PFSK-1 (cell line): Measurements from ENCODE around the gene MCF2.

Experiments
- FOXP2 ChIP-seq: optimal IDR thresholded peaks from 2 replicates; pipeline ENCODE3; 2011; ENCODE audit warnings: borderline replicate concordance, control low read depth, inconsistent platforms; ENCODE audit not compliant: insufficient read depth; ENCODE audit errors: extremely low read length, extremely low read depth
- POLR2AphosphoS5 ChIP-seq: IDR thresholded peaks from 2 replicates; pipeline ENCODE4 v1.6.1; 2012; ENCODE audit warnings: low read depth, mild to moderate bottlenecking, control low read depth, low read length, moderate library complexity
- REST ChIP-seq, 2 experiments: IDR thresholded peaks; 2 replicates each; pipeline versions ENCODE4 v1.6.1 to v1.8.0; 2011 to 2012; ENCODE audit warnings: low read depth in 2 of 2, low read length in 2 of 2, control low read depth in 1 of 2, inconsistent platforms in 1 of 2, mild to moderate bottlenecking in 1 of 2, moderate library complexity in 1 of 2; ENCODE audit not compliant: insufficient read depth in 1 of 2
- SIN3A ChIP-seq: IDR thresholded peaks from 2 replicates; pipeline ENCODE4 v1.6.1; 2012; ENCODE audit warnings: mild to moderate bottlenecking, low read length, moderate library complexity, borderline replicate concordance; ENCODE audit not compliant: insufficient read depth
- TAF1 ChIP-seq: IDR thresholded peaks from 2 replicates; pipeline ENCODE4 v1.6.1; 2012; ENCODE audit warnings: low read length, control low read depth, borderline replicate concordance; ENCODE audit not compliant: insufficient read depth

The MCF2 gene

GRCh38 chrX:139596068-139596467 is 111.9 kb downstream of the MCF2 start:
- TF ChIP-seq POLR2AphosphoS5, result no peak
- TF ChIP-seq FOXP2, result no peak
- TF ChIP-seq TAF1, result no peak
- TF ChIP-seq SIN3A, result no peak
- TF ChIP-seq REST (IDR thresholded peaks at IDR 0.05; ENCODE audit: insufficient read depth in 1 of 2, low read depth in 2 of 2, low read length in 2 of 2), result no peak

GRCh38 chrX:139585613-139586012 is 122.4 kb downstream of the MCF2 start:
- TF ChIP-seq SIN3A (no peak), TAF1 (no peak), REST (IDR thresholded peaks at IDR 0.05; ENCODE audit: insufficient read depth in 1 of 2, low read depth in 2 of 2, low read length in 2 of 2) (no peak), POLR2AphosphoS5 (no peak), FOXP2 (no peak)

GRCh38 chrX:139581068-139581467 is 126.9 kb downstream of the MCF2 start:
- TF ChIP-seq POLR2AphosphoS5, result no peak
- no peak for TF ChIP-seq FOXP2
- TF ChIP-seq TAF1, result no peak
- TF ChIP-seq SIN3A, result no peak

GRCh38 chrX:139566981-139567380 is 141.0 kb downstream of the MCF2 start:
- no peak for TF ChIP-seq POLR2AphosphoS5
- TF ChIP-seq TAF1, result no peak
- no peak for TF ChIP-seq FOXP2
- no peak for TF ChIP-seq REST (IDR thresholded peaks at IDR 0.05; ENCODE audit: insufficient read depth in 1 of 2, low read depth in 2 of 2, low read length in 2 of 2)
- no peak for TF ChIP-seq SIN3A

GRCh38 chrX:139563251-139563650 is 144.7 kb downstream of the MCF2 start:
- TF ChIP-seq FOXP2, result no peak
- TF ChIP-seq TAF1, result no peak
- TF ChIP-seq SIN3A, result no peak
- TF ChIP-seq POLR2AphosphoS5, result no peak
- TF ChIP-seq REST (IDR thresholded peaks at IDR 0.05; ENCODE audit: insufficient read depth in 1 of 2, low read depth in 2 of 2, low read length in 2 of 2), result no peak
